G401 (cell line): ENCODE measurements around the gene AGPS. TPM values are rescaled to one million over a fixed set of nuclear protein-coding genes. Genes with fewer than 3 reads are reported as not detected.
"Not testable (repeated sequence)": the region's sequence is repeated elsewhere in the genome, so short reads cannot be mapped to it uniquely, and the experiment has no call there.

Source experiments
- DNase-seq: peaks from one replicate; pipeline ENCODE4 v3.0.0-alpha.2; 2015; ENCODE audit warnings: low spot score
- in situ Hi-C: cut with HindIII; loops from 2 replicates; pipeline ENCODE4 v1.10.0; 2016; ENCODE audit warnings: low sequenced_read_pairs, mixed read lengths
- total RNA-seq: library from RNA; depleted of rRNA; stranded (reverse); fragments of >200 nt; shearing (Covaris generic); gene quantifications from 2 replicates; pipeline ENCODE4 v1.2.3, GENCODE V29; 2014

Gene AGPS
- total RNA-seq, 1 experiment from 2014 or later, result 139 TPM

GRCh38 chr2:177406182-177406581, 13.6 kb downstream of the AGPS start:
- in situ Hi-C loops, result no loop called here
- no peak for DNase-seq

GRCh38 chr2:177407031-177407430, 14.5 kb downstream of the AGPS start:
- in situ Hi-C loops, result no loop called here
- no peak for DNase-seq

DNA sequence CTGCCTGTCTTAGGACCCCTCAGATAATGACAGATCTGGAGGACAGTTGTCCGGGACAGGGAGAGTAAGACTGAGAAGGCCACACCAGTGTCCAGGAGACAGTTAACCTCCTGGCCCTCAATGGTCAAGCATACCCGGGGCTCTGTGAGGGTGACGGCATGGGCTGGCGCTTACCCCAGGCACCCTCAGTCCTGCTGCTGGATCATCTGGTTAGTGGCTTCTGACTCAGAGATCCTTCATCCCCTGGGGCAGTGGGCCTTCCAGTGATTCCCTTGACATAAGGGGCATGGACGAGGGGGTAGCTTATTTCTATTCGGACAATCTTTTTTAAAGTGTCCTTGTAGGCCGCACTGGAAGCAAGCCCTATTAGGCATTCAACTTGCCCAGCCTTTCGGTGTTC, 18.1 kb downstream of the AGPS start:
- DNase-seq, in situ Hi-C loops: not testable (repeated sequence)

DNA sequence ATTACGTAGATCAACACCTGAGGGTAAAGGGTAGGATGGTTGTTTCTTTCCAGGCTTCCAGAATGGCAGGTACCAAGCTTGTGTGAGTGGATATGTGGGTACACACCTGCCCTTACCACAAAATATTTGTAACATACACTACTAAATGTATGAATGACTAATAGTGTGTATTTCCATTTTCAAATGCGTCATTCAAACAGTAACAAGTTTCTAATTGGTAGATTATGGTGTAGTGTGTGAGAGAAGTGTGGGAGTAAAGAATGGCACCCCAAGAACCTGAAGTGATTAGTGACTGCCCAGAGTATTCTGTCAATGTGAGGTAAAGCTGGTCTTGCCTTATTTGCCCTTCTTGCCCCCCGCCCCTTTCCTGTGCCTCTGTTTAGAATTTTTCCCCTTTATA, 21.1 kb downstream of the AGPS start:
- DNase-seq, result no peak
- in situ Hi-C loops, result no loop called here

DNA sequence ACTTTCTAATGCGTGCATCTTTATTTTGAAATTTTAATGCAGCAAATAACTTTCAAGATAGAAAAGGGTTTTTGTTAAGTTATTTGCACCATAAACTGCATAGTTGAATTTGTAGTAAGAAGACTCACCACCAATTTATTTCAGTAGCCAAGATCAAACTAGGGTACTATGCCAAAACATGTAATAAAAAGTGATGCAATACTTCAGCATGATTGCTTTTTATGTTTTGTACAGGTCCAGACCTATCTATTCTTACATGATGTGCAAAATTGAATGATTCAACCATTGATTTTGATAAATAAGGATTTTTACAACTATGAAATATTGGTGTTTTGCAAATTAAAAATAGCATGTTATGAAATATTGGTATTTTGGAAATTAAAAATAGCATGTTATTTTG, 26.7 kb downstream of the AGPS start:
- in situ Hi-C loops, result no loop called here
- no peak for DNase-seq

GRCh38 chr2:177422271-177422670, 29.7 kb downstream of the AGPS start:
- in situ Hi-C loops, result no loop called here
- DNase-seq, result no peak

DNA sequence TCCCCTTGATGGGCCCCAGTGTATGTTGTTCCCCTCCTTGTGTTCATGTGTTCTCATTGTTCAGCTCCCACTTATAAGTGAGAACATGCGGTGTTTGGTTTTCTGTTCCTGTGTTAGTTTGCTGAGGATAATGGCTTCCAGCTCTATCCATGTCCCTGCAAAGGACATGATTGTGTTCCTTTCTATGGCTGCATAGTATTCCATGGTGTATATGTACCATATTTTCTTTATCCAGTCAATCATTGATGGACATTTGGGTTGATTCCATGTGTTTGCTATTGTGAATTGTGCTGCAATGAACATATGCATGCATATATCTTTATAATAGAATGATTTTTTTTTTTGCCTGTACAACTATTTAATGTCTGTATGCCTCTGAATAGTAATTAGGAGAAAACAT, 31.5 kb downstream of the AGPS start:
- DNase-seq, in situ Hi-C loops: not testable (repeated sequence)

GRCh38 chr2:177424620-177425019, 32.0 kb downstream of the AGPS start:
- DNase-seq, result not testable (repeated sequence)

GRCh38 chr2:177427316-177427715, 34.7 kb downstream of the AGPS start:
- in situ Hi-C loops, result no loop called here
- DNase-seq, result no peak

More at GRCh38 chr2:177424620-177425019, 32.0 kb downstream of the AGPS start:
- in situ Hi-C loops, result not testable (repeated sequence)

DNA sequence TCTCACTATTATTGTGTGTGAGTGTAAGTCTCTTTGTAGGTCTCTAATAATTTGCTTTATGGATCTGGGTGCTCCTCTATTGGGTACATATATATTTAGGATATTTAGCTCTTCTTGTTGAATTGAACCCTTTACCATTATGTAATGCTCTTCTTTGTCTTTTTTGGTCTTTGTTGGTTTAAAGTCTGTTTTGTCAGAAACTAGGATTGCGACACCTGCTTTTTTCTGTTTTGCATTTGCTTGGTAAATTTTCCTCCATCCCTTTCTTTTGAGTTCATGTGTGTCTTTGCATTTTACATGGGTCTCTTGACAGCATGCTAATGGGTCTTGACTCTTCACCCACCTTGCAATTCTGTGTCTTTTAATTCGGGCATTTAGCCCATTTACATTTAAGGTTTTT, 35.4 kb downstream of the AGPS start:
- not testable (repeated sequence) for DNase-seq

DNA sequence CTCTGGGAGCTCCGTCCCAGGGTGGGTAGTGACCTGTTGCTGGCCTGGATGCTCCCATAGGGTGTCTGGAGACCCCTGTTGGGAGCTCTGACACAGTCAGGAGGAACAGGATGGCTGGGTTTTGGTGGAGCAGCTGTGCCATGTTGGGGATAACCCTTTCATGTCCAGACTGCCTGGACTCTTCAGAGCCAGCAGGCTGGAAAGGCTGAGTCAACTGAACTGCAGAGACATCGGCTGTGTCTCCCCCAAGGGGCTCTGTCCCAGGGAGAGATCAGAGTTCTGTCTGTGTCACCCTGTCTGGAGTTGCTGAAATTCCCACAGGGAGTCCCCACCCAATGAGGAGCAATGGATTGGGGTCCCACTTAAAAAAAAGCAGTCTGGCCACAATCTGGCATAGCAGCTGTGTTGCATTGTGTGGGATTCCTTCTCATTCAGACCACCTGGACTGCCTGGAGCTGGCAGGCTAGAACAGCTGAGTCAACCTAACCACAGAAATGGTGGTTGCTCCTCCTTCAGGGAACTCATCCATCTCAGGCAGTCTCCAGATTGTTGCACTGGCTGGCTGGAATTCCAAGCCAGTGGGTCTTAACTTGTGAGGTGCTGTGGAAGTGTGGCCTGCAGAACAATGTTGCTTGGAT, 37.2 kb downstream of the AGPS start:
- no peak for DNase-seq
- in situ Hi-C loops, result no loop called here

More for the DNA sequence above, 35.4 kb downstream of the AGPS start:
- in situ Hi-C loops, result not testable (repeated sequence)

- no peak for DNase-seq
- in situ Hi-C loops, result no loop called here
Observed at GRCh38 chr2:177430411-177430810, 37.8 kb downstream of the AGPS start.

DNA sequence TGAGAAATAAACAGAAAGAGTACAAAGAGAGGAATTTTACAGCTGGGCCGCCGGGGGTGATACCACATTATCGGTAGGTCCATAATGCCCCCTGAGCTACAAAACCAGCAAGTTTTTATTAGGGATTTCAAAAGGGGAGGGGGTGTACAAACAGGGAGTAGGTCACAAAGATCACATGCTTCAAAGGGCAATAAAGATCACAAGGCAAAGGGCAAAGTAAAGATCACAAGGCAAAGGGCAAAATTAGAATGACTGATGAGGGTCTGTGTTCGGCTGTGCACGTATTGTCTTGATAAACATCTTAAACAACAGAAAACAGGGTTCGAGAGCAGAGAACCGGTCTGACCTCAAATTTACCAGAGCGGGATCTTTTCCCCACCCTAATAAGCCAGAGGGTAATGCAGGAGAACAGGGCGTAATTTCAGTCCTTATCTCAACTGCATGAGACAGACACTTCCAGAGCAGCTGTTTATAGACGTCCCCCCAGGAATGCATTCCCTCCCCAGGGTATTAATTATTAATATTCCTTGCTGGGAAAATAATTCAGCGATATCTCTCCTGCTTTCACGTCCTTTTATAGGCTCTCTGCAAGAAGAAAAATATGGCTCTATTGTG, 38.6 kb downstream of the AGPS start:
- DNase-seq, in situ Hi-C loops: not testable (repeated sequence)

DNA sequence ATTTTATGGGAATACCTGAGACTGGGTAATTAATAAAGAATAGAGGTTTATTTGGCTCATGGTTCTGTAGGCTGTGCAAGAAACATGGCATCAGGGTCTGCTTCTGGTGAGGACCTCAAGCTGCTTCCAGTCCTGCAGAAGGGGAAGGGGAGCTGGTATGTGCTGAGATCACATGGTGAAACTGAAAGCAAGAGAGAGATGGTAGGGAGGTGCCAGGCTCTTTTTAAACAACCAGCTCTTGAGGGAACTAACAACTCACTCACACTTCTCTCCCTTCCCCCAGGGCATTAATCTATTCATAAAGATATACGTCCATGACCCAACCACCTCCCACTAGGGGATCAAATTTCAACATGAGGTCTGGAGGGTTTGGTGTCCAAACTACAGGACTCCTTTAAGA, 40.1 kb downstream of the AGPS start:
- in situ Hi-C loops, result no loop called here
- DNase-seq, result no peak

- no peak for DNase-seq
- in situ Hi-C loops, result no loop called here
Observed at GRCh38 chr2:177433402-177433801, 40.8 kb downstream of the AGPS start.

- in situ Hi-C loops, result no loop called here
Observed at GRCh38 chr2:177434475-177434874, 41.9 kb downstream of the AGPS start.

GRCh38 chr2:177445200-177445599, 52.6 kb downstream of the AGPS start:
- in situ Hi-C loops, result no loop called here
- no peak for DNase-seq

More at GRCh38 chr2:177434475-177434874, 41.9 kb downstream of the AGPS start:
- DNase-seq, result no peak

DNA sequence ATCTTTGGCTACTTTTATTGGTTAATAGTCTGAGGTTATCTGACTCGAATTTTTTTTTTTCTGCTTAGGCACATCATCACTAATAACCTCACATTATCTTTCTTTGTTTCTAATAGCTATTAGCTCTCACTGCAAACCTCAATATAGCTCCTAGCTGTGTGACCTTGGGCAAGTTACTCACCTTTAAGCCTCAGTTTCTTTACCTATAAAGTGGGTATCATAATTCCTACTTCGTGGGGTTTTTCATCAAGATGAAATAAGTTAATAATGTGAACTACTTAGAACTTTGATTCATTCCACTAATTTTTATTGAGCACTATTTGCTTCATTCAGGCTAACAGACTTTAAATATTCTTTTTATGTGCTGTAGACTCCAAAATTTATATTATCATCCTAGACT, 55.5 kb downstream of the AGPS start:
- DNase-seq, result no peak
- in situ Hi-C loops, result no loop called here

- in situ Hi-C loops, result no loop called here
- no peak for DNase-seq
Observed at GRCh38 chr2:177449159-177449558, 56.6 kb downstream of the AGPS start.

DNA sequence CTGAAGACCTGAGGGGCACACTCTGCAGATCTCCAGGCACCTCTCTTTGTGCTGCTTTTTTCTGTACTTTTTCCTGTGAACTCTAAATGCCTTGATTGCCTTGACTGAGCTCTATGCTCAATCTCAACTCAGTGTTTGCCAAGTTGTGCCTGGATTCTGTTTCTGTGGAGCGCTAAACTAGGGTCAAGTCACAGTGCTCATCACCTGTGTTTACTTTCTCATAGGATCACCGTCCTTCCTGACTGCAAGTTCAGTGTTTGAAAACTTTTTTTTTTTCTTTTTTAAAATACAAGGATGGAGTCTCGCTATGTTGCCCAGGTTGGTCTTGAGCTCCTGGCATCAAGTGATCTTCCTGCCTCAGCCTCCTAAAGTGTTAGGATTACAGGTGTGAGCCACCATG, 62.6 kb downstream of the AGPS start:
- no peak for DNase-seq
- in situ Hi-C loops, result no loop called here

- DNase-seq, in situ Hi-C loops: not testable (repeated sequence)
Observed at GRCh38 chr2:177459756-177460155, 67.2 kb downstream of the AGPS start.
